Measurements from ENCODE around the gene HRH1. TPM values are rescaled to one million over a fixed set of nuclear protein-coding genes. Genes with fewer than 3 reads are reported as not detected.

The HRH1 gene
- total RNA-seq, 1 donor from 2014 or later: 0.90 TPM

- DNase-seq (ENCODE audit: low spot score): no peak
- Mint-ChIP-seq H3K9me3 (ENCODE audit: unreplicated experiment) (no peaks in the 10 kb centered on the region), H3K36me3 (ENCODE audit: low read depth, unreplicated experiment) (no peaks in the 10 kb centered on the region), H3K27ac (ENCODE audit: unreplicated experiment) (no peak overlapping the region), H3K4me3 (ENCODE audit: unreplicated experiment) (no peak overlapping the region), H3K4me1 (ENCODE audit: unreplicated experiment) (peaks cover 12% of the 10 kb centered on the region), H3K27me3 (ENCODE audit: unreplicated experiment) (no peaks in the 10 kb centered on the region)
- TF ChIP-seq CTCF (IDR thresholded peaks at IDR 0.05; ENCODE audit: unreplicated experiment): no peak
These were observed 75.8 kb downstream of the HRH1 start for GRCh38 chr3:11230125-11230524.

GRCh38 chr3:11230832-11231231 lies 76.5 kb downstream of the HRH1 start:
- Mint-ChIP-seq H3K9me3 (ENCODE audit: unreplicated experiment) (no peaks in the 10 kb centered on the region), H3K27ac (ENCODE audit: unreplicated experiment) (no peak overlapping the region), H3K36me3 (ENCODE audit: low read depth, unreplicated experiment) (no peaks in the 10 kb centered on the region), H3K4me3 (ENCODE audit: unreplicated experiment) (no peak overlapping the region), H3K4me1 (ENCODE audit: unreplicated experiment) (peaks cover 10% of the 10 kb centered on the region), H3K27me3 (ENCODE audit: unreplicated experiment) (no peaks in the 10 kb centered on the region)
- TF ChIP-seq CTCF (IDR thresholded peaks at IDR 0.05; ENCODE audit: unreplicated experiment): no peak
- DNase-seq (ENCODE audit: low spot score): no peak

DNA sequence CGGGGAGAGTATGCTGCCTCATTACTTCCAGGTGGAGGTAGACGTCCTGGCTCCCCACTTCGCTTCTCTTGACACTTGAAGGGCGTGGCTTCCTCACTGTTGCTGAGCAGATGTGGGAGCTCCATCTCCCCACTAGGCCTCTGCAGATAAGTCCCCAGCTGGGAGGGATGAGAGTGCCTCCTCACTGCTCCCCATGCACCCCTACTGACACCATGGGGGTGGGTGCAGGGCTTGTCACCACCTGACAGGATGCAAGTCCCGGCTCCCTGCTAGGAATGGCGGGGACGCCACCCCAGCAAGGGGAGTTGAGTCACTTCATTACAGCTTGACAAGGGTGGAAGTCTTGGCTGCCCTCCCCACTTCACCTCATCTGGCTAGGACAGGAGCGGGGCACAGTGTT lies 81.1 kb downstream of the HRH1 start:
- H3K4me1 Mint-ChIP-seq (ENCODE audit: unreplicated experiment): peaks cover 5% of the 10 kb centered on the region
- no peak overlapping the region for H3K4me3 Mint-ChIP-seq (ENCODE audit: unreplicated experiment)
- no peak for TF ChIP-seq CTCF (IDR thresholded peaks at IDR 0.05; ENCODE audit: unreplicated experiment)
- no peak overlapping the region for H3K27ac Mint-ChIP-seq (ENCODE audit: unreplicated experiment)
- no peaks in the 10 kb centered on the region for H3K9me3 Mint-ChIP-seq (ENCODE audit: unreplicated experiment)
- H3K36me3 Mint-ChIP-seq (ENCODE audit: low read depth, unreplicated experiment): no peaks in the 10 kb centered on the region
- no peak for DNase-seq (ENCODE audit: low spot score)
- H3K27me3 Mint-ChIP-seq (ENCODE audit: unreplicated experiment): no peaks in the 10 kb centered on the region

GRCh38 chr3:11236588-11237461 lies 82.5 kb downstream of the HRH1 start:
- Mint-ChIP-seq H3K36me3 (ENCODE audit: low read depth, unreplicated experiment) (no peaks in the 10 kb centered on the region), H3K27ac (ENCODE audit: unreplicated experiment) (peak overlapping the region; percentile 82), H3K27me3 (ENCODE audit: unreplicated experiment) (no peaks in the 10 kb centered on the region), H3K9me3 (ENCODE audit: unreplicated experiment) (no peaks in the 10 kb centered on the region), H3K4me3 (ENCODE audit: unreplicated experiment) (no peak overlapping the region), H3K4me1 (ENCODE audit: unreplicated experiment) (peaks cover 5% of the 10 kb centered on the region)
- DNase-seq (ENCODE audit: low spot score): peak; percentile 75
- TF ChIP-seq CTCF (IDR thresholded peaks at IDR 0.05; ENCODE audit: unreplicated experiment): peak; percentile 79

- DNase-seq (ENCODE audit: low spot score): no peak
- H3K4me3 Mint-ChIP-seq (ENCODE audit: unreplicated experiment): no peak overlapping the region
- H3K27me3 Mint-ChIP-seq (ENCODE audit: unreplicated experiment): no peaks in the 10 kb centered on the region
- TF ChIP-seq CTCF (IDR thresholded peaks at IDR 0.05; ENCODE audit: unreplicated experiment): no peak
- peak overlapping the region; percentile 54 for H3K27ac Mint-ChIP-seq (ENCODE audit: unreplicated experiment)
- no peaks in the 10 kb centered on the region for H3K36me3 Mint-ChIP-seq (ENCODE audit: low read depth, unreplicated experiment)
- H3K4me1 Mint-ChIP-seq (ENCODE audit: unreplicated experiment): peaks cover 5% of the 10 kb centered on the region
- no peaks in the 10 kb centered on the region for H3K9me3 Mint-ChIP-seq (ENCODE audit: unreplicated experiment)
These were observed 83.8 kb downstream of the HRH1 start for GRCh38 chr3:11238060-11238459.

Data from endothelial cell (in vitro differentiated cells).